Measurements from ENCODE around the gene SAC3D1. TPM values are rescaled to one million over a fixed set of nuclear protein-coding genes. Genes with fewer than 3 reads are reported as not detected.

SAC3D1 gene
- total RNA-seq, 1 experiment from 2014 or later, result 33.9 TPM

GRCh38 chr11:65013130-65013887, 27.7 kb upstream of the SAC3D1 start:
- intact Hi-C loops (cut with micrococcal nuclease; ENCODE audit: unreplicated experiment), result loop anchor here (2.0 to 10.0 kb wide), 2 partner anchors 167 to 239 kb away; partner anchors contain the start of gene SF1
- TSS peak; percentile 78 for BruUV-seq (replicated peaks)
- H3K4me2 ChIP-seq, result peak overlapping the region; percentile 93
- H3K36me3 ChIP-seq (ENCODE audit: low read depth), result no peaks in the 10 kb centered on the region
- peaks cover 16% of the 10 kb centered on the region for H3K4me1 ChIP-seq (replicated peaks; ENCODE audit: insufficient read depth)
- no peaks in the 10 kb centered on the region for H3K9me3 ChIP-seq (ENCODE audit: insufficient read depth, low read depth)
- TF ChIP-seq EZH2 (IDR thresholded peaks at IDR 0.05; ENCODE audit: low read depth), result no peak
- TF ChIP-seq, protein P1, sequence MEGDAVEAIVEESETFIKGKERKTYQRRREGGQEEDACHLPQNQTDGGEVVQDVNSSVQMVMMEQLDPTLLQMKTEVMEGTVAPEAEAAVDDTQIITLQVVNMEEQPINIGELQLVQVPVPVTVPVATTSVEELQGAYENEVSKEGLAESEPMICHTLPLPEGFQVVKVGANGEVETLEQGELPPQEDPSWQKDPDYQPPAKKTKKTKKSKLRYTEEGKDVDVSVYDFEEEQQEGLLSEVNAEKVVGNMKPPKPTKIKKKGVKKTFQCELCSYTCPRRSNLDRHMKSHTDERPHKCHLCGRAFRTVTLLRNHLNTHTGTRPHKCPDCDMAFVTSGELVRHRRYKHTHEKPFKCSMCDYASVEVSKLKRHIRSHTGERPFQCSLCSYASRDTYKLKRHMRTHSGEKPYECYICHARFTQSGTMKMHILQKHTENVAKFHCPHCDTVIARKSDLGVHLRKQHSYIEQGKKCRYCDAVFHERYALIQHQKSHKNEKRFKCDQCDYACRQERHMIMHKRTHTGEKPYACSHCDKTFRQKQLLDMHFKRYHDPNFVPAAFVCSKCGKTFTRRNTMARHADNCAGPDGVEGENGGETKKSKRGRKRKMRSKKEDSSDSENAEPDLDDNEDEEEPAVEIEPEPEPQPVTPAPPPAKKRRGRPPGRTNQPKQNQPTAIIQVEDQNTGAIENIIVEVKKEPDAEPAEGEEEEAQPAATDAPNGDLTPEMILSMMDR (conservative IDR thresholded peaks at IDR 0.05), result peak; percentile 75; the same call in 1 of the 2 replicates
- H4K20me1 ChIP-seq (ENCODE audit: insufficient read depth), result no peaks in the 10 kb centered on the region
- H3K4me3 ChIP-seq, result peak overlapping the region; percentile 76
- H3K9me2 ChIP-seq (ENCODE audit: insufficient read depth), result no peaks in the 10 kb centered on the region
- H3K79me2 ChIP-seq (ENCODE audit: low read depth), result peaks cover 15% of the 10 kb centered on the region
- peak overlapping the region; percentile 71 for H3K27ac ChIP-seq
- peak; percentile 67 to 94 for DNase-seq
- POLR2A ChIA-PET (ENCODE audit: unreplicated experiment), result interaction anchor here (0.7 to 1.3 kb wide), 3 partner anchors 14 to 170 kb away, joined by 3 to 5 read pairs (median 3); partner anchors contain the start of gene SNX15
- no peaks in the 10 kb centered on the region for H3K27me3 ChIP-seq (ENCODE audit: insufficient read depth, low read depth)
- peaks cover 25% of the 10 kb centered on the region for H3F3A ChIP-seq (ENCODE audit: insufficient read depth, low read depth)
- H2AFZ ChIP-seq, result peak overlapping the region; percentile 96
- CTCF ChIA-PET, result interaction anchor here (0.9 to 1.5 kb wide), 4 partner anchors 11 to 165 kb away, joined by 3 to 21 read pairs (median 3); no protein-coding TSS in a partner anchor

DNA sequence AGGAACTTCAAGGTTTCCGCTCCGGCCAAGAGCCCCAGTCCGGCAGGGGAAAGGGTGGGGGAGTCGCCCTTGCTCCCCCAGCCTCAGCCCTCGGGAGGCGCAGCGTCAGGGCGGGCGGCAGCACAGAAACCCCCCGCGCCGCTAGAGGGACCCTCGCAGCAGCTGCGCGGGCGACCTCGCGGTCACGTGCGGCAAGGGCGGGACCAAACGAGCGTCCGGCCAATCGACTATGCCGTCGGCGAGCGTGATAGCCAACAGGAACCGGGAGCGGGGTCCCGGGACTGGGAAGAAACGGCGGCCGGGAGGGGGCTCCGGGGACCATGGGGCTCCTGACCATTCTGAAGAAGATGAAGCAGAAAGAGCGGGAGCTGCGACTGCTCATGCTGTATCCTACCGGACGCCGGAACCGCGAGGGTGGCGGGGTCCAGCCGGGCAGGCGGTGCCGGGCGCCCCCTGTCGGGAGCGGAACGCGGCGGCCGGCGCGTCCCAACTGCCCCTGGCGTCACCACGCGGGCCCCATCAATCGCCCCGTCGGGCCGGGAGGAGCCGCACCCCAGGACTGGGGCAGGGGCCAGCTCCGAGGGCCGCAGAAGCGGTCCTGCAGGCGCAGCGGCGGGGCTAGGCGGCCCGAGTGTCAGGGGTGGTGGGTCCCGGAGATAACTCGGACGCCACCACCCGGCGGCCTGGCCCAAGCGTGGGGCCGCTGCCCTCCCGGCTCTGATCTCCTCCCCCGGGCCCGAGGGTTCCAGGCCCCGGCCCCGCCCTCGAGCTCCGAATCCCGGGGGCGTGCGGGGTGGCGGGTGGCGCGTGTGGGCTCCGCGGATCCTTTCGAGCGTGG, 26.9 kb upstream of the SAC3D1 start, which contains the start of gene ARL2:
Gene ARL2, plus strand, starts transcription at position 273 of the 838 bp plus-strand sequence. Its CDS starts 48 bp downstream, at position 321.
- Histone ChIP-seq H2AFZ (peak within 1 kb of the TSS; percentile 96), H3K4me1 (replicated peaks; ENCODE audit: insufficient read depth) (peaks cover 14% of the 10 kb centered on the region), H3K36me3 (ENCODE audit: low read depth) (no peaks in the 10 kb centered on the region), H4K20me1 (ENCODE audit: insufficient read depth) (no peaks in the 10 kb centered on the region), H3K9me3 (ENCODE audit: insufficient read depth, low read depth) (no peaks in the 10 kb centered on the region), H3K79me2 (ENCODE audit: low read depth) (peaks cover 15% of the 10 kb centered on the region), H3F3A (ENCODE audit: insufficient read depth, low read depth) (peaks cover 25% of the 10 kb centered on the region), H3K27me3 (ENCODE audit: insufficient read depth, low read depth) (no peaks in the 10 kb centered on the region), H3K4me2 (peak within 1 kb of the TSS; percentile 93), H3K27ac (peak within 1 kb of the TSS; percentile 71), H3K4me3 (peak within 1 kb of the TSS; percentile 76), H3K9me2 (ENCODE audit: insufficient read depth) (no peaks in the 10 kb centered on the region)
- no TSS peak for BruUV-seq (replicated peaks)
- DNase-seq, result peak; percentile 80 to 91
- TF ChIP-seq, protein P1 (conservative IDR thresholded peaks at IDR 0.05), result peak; percentile 80
- TF ChIP-seq EZH2 (IDR thresholded peaks at IDR 0.05; ENCODE audit: low read depth), result no peak
- ChIA-PET CTCF (interaction anchor here (0.6 to 1.2 kb wide), 6 partner anchors 13 to 660 kb away, joined by 3 to 4 read pairs (median 3); no protein-coding TSS in a partner anchor), POLR2A (ENCODE audit: unreplicated experiment) (interaction anchor here (1.3 kb wide), 1 partner anchor 13 kb away, joined by 5 read pairs; the partner anchor contains the start of gene SNX15)
- intact Hi-C loops (cut with micrococcal nuclease; ENCODE audit: unreplicated experiment), result loop anchor here (1.0 to 10.0 kb wide), 5 partner anchors 97 to 239 kb away; partner anchors contain the start of genes ATG2A, CAPN1, SF1 and ZNHIT2

Data from PC-9 (cell line).